NCI-H2196 treated with DMSO at 0.1 percent for 48 hours (cell line): ENCODE data around the gene TIMMDC1.
"Not testable (repeated sequence)": the region's sequence is repeated elsewhere in the genome, so short reads cannot be mapped to it uniquely, and the experiment has no call there.

Experiments
- DNase-seq: peaks from one replicate; lab custom pipeline; 2025; ENCODE audit not compliant: unreplicated experiment; lab: John Stamatoyannopoulos, UW

Gene TIMMDC1

DNA sequence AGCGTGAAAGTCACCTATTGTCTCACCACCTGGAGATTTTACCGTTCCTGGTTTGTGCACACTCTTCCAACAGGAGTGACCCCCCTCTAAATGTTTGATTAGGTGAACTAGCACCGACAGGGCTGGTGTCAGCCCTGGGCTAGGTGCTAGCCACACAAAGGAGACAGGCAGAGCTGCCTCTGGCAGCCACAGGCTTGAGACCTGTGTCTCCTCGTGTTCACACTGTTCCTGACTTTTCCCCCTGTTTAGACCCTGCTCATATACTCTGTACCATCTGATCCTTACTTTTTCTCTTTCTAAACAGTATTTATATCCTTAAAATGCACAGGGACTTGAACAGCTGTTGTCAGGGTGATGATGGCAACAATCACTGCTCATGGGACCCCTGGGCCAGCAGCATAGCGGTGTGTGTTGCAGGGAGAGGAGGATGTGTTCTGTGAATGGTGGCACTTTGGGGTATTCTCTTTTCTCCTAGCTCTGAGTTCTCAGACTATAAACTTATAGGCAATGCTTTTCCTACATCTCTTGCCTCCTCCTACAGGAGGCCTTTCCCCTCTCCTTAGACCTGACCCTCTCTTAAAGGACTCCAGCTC, 55.6 kb downstream of the TIMMDC1 start:
- DNase-seq = no peak

DNA sequence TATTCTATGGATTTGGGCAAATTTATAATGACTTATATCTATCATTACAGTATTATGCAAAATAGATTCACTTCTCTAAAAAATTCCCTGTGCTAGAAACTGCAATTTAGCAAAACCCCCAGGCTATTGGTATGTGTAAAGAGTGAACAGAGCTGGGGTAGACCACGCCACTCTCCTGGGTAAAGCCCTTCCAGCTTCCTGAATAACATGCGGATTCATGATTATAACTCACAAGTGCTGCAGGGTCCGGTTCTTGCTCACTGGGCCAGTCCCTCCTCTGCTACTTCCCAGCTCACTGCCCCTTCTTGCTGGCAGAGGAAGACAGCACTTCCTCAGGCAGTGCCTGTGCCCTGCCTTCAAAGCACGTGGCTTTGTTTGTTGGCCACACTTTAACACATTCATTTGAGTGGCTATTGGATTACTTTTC, 57.0 kb downstream of the TIMMDC1 start:
- DNase-seq = no peak

DNA sequence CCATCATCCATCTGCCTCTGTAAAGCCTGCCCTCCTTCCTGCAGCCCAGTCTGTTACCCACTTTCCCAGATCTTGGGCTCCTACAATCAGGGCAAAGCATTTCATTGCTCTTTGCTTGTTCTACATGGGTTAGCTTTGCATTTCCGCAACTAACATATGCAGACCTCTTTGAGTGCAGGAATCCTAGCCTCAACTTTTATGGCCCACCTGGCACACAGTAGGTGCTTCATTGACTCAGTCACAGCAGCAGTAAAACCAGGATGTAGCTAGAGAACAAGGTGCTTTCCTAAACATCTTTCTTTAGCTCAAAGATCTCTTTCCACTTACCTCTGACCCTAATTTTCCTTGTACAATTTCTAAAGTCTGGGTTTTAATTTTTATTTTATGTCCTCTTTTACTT, 57.6 kb downstream of the TIMMDC1 start:
- no peak for DNase-seq

DNA sequence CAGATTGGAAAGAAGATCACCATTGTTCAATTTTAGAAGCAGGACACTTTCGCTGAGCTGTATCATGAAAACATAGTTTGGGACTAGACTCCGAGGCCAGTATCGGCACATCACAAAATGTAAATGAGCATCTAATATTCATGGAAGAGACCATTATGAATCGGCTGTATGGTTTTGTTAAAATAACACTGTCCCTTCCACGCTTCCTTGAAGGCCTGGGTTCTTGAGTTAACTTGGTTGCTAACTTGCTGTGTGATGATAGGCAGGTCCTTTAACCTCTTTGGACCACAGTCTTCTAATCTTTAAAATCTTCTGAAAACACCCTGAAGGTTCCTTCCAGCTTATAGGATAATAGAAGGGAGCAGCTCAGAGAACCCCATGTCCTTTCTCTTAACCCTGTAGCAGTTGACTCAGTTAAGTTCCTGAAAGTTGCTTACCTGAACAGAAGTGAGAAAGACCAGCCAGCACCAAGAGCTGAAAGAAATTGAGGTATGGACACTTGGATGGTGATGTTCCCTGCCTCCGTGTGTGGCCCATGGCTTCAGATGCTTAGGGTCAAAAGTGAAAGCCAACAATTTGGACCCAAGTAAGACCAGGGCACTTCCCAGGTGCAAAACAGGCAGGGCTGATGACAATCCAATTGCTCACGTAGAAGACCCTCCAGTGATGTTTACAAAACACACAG, 59.0 kb downstream of the TIMMDC1 start:
- DNase-seq = no peak

DNA sequence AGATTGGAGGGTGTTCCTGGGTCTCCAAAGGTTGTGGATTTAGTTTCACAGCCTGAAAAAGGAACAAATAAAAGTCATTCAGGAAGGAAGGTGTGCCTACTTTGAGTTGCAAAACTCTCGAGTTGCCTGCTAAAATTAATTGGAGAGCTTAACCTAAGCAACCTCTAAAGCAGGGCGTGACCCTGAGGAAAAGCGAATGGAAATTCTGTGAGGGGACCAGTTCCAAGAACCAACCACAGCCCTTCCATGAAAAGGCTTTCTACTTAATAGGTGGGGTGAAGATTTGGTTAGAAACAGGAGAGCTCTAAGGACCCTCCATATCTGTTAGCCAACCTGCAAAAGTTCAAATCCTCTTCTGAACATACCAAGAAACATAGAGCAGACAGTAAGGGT, 59.5 kb downstream of the TIMMDC1 start:
- DNase-seq = no peak

DNA sequence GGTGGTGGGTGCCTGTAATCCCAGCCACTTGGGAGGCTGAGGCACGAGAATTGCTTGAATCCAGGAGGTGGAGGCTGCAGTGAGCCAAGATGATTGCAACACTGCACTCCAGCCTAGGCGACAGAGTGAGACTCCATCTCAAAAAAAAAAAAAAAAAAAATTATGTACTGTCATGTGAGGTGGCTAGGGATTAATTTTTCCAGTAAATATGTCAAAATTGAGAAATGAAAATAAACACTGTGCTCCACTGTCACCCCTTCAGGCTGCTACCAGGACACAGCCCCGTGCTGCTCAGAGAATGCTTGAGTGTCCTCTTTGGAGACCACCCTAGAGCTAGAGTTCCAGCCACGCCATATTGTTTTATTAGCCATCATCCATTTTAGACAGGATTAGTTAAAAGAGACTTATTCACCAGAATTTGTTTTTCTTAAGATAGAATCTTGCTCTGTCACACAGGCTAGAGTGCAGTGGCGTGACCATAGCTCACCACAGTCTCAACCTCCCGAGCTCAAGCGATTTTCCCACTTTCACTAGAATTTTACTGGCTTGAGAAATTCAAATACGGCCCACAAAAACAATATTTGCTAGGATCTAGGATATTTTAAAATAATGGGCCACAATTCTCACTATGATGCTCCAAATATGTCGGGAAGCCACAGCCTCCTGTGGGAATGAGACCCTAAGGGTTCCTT, 60.4 kb downstream of the TIMMDC1 start:
- no peak for DNase-seq

DNA sequence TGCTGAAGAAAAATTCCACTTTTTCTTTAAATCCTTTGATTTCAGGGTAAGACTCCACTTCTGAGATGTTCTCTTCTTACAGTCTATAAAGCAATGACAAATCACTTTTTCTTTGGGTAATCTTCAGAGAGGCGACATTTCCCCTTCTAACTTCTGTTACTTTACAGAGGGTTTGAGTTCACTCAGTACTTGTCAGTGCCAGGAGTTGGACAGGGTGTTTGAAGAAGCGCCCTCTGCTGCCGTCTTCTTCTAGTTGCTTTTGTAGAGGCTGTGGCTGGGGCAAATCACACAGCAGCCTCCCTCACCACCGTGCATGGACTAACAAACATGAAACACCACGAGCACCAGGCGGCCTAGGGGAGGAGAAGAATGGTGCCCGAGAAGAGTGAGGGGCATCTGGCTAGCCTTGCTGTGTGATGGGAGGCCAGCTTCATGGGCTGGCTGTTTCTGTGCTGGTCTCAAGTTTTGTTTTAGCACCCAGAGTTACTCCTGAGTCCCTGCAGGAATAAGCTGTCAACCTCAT, 61.2 kb downstream of the TIMMDC1 start, which contains the start of gene CD80:
CD80 (minus strand) TSS at position 174 of the 523 bp plus-strand sequence. CDS start 1,886 bp downstream, outside the sequence.
- DNase-seq = peak; percentile 21

DNA sequence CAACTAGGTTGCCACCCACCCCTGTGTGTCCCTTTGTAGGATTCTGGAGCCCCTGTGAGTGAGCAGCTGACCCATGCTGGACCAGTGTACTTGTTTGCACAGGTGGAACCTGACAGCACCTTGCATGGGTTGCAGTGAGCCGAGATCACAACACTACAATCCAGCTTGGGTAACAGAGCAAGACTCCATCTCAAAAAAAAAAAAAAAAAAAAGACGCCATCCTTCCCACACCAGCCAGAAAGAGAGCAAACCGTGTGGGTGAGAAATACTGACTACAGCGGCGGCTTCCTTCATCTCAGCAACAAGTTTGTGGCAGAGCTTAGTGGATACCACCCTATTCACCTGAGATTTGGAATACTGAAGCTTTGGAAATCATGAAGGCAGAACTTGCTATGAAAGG, 61.8 kb downstream of the TIMMDC1 start:
- no peak for DNase-seq

DNA sequence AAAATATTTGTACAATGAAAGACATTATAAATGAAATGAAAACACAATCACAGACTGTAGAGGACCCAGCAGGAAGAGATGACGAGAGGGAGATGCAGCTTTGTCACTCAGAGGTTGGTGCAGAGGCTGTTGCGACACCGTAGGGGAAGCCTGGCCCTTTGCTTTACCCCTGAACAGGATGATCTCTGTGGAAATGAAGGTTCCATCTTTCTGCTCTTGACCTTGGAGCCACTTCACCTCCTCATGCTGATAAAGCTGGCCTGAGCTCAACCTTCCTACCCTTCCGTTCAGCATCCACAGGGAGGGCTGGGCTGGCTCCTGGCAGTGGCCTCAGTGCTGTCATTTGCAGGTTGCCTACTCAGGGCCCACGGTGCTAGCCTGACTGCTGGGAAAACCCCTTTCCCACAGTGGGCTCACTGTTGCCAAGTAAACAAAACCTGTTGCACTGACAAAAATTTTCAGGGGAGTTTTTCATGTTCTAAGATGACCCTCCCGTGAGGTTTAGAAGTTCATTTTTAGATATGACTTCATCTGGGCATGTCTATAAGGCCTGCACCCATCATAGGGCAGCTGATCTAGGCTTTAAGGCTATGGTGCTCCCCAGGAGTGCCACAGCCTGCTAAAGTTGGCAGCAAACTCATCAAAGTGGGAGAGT, 64.1 kb downstream of the TIMMDC1 start:
- no peak for DNase-seq

DNA sequence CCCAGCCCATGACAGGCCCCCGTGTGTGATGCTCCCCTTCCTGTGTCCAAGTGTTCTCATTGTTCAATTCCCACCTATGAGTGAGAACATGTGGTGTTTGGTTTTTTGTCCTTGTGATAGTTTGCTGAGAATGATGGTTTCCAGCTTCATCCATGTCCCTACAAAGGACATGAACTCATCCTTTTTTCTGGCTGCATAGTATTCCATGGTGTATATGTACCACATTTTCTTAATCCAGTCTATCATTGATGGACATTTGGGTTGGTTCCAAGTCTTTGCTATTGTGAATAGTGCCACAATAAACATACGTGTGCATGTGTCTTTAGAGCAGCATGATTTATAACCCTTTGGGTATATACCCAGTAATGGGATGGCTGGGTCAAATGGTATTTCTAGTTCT, 65.0 kb downstream of the TIMMDC1 start:
- DNase-seq = not testable (repeated sequence)

DNA sequence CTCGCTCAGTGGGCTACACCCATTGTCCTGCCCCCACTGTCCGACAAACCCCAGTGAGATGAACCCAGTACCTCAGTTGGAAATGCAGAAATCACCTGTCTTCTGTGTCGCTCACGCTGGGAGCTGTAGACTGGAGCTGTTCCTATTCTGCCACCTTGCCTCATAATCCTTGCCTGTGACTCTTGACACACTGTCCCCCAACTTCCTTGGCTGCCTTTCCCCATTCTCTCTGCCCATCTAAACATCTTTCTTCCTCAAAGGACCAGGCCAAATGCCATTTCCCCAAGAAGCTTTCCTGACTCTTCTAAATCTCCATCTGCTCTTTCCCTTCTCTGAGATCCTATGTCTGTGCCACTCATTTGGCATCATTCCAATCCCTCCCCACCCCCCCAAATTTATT, 70.8 kb downstream of the TIMMDC1 start:
- DNase-seq = no peak

DNA sequence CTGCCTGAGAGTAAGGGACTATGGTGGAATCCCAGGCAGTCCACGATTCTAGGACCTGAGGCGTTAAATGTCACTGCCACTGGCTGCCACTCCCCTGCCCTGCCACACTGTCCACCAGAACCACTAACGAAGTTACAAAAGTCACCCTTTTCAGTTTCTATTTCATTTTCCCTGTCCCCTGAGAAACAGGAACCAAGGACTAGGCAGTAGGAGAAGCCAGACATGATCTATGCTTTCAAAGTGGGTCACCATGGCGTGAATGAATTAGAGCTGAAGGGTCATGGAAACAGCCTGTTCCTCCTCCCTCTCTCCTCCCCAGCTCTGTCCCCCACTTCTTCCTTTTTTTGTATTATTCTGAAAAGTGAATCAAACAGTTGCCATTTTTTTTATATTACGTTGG, 71.9 kb downstream of the TIMMDC1 start:
- no peak for DNase-seq

DNA sequence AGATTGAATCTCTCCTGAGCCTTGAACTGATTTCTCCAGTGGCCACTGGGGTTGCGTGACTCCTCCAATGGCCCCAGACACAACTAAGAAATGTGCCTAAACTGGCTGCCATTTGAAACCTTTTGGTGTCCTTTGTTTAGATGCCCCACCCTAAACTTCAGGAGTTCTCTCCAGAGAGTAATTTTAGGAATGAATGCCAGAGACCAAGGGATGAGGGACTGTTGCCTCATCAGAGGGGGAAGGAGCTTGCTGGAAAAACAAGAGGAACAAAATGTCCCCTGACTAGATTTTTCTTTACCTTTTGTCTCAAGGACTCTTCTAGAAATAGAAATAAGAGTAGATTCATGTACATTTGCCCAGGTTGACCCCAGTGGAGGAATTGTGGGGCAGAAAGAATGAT, 72.9 kb downstream of the TIMMDC1 start:
- DNase-seq = no peak

DNA sequence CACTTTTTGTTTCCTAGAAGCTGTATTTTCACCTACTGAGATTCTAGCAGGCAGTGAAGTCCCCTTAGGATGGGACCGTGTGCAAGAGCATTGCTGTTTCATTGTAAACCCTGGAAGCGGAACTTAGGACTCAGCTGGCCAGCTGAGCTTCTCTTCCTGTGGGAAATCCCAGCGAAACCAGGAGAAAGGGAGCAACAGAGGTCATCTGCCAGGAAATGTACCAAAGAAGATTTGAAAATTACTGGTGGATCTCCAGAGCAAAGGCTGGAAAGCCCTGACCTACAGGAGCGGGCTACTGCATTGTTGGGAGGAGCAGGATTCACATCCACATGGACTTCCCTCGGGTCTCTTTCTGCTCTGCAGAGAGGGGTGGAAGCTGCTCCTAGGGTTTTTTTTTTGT, 73.3 kb downstream of the TIMMDC1 start:
- DNase-seq = no peak
